Smooth muscle cell of the brain vasculature (primary cell): ENCODE measurements around the gene SNX10.
"Not testable (repeated sequence)": the region's sequence is repeated elsewhere in the genome, so short reads cannot be mapped to it uniquely, and the experiment has no call there.

ENCODE experiments used
- DNase-seq: peaks from one replicate; pipeline ENCODE4 v3.0.0-alpha.2; 2012; ENCODE audit warnings: low read depth, low spot score

SNX10 gene

GRCh38 chr7:26291699-26292538 is at the start of gene SNX10:
TSS of gene SNX10 (plus strand) at chr7:26291862. CDS start at chr7:26346443, 54,581 bp downstream.
- DNase-seq, result no peak

- no peak for DNase-seq
These were observed 46.5 kb upstream of the SNX10 start for GRCh38 chr7:26245150-26245549.

- no peak for DNase-seq
These were observed 41.4 kb upstream of the SNX10 start for GRCh38 chr7:26250239-26250638.

GRCh38 chr7:26261866-26262265 is 29.8 kb upstream of the SNX10 start:
- DNase-seq, result not testable (repeated sequence)

GRCh38 chr7:26265065-26265464 is 26.6 kb upstream of the SNX10 start:
- DNase-seq, result no peak

GRCh38 chr7:26265499-26266075 is 26.1 kb upstream of the SNX10 start:
- no peak for DNase-seq

GRCh38 chr7:26267601-26268166 is 24.0 kb upstream of the SNX10 start:
- DNase-seq, result no peak

- no peak for DNase-seq
These were observed 16.4 kb upstream of the SNX10 start for GRCh38 chr7:26275213-26275612.

GRCh38 chr7:26278770-26279169 is 12.9 kb upstream of the SNX10 start:
- no peak for DNase-seq

GRCh38 chr7:26279405-26279804 is 12.3 kb upstream of the SNX10 start:
- DNase-seq, result no peak

GRCh38 chr7:26280097-26280496 is 11.6 kb upstream of the SNX10 start:
- DNase-seq, result no peak

- no peak for DNase-seq
These were observed 10.9 kb upstream of the SNX10 start for GRCh38 chr7:26280723-26281122.

GRCh38 chr7:26284477-26284876 is 7.2 kb upstream of the SNX10 start:
- no peak for DNase-seq

- no peak for DNase-seq
These were observed 6.5 kb upstream of the SNX10 start for GRCh38 chr7:26284995-26285632.

GRCh38 chr7:26286157-26286556 is 5.5 kb upstream of the SNX10 start:
- no peak for DNase-seq

- DNase-seq, result not testable (repeated sequence)
These were observed 3.5 kb upstream of the SNX10 start for GRCh38 chr7:26288126-26288525.

GRCh38 chr7:26291251-26291650 is 411 bp upstream of the SNX10 start:
- DNase-seq, result no peak

GRCh38 chr7:26292768-26293560 is 1.3 kb downstream of the SNX10 start:
- no peak for DNase-seq

GRCh38 chr7:26293569-26294308 is 2.1 kb downstream of the SNX10 start:
- DNase-seq, result no peak

GRCh38 chr7:26295015-26295414 is 3.4 kb downstream of the SNX10 start:
- DNase-seq, result no peak

- DNase-seq, result no peak
These were observed 3.9 kb downstream of the SNX10 start for GRCh38 chr7:26295586-26295985.
